Keratinocyte (primary cell): Measurements from ENCODE around the gene FMO1. TPM values are rescaled to one million over a fixed set of nuclear protein-coding genes. Genes with fewer than 3 reads are reported as not detected.

ENCODE experiments used
- DNase-seq: peaks from one replicate; pipeline ENCODE4 v3.0.0-alpha.2; 2011; ENCODE audit warnings: low read depth, missing footprints, low spot score
- FAIRE-seq: peaks from 2 replicates; lab custom pipeline; 2011; peaks lifted over from hg19 to GRCh38; lab: Jason Lieb, UNC
- H2AFZ ChIP-seq: 2 replicates; pipeline ENCODE4 v1.6.0; 2012; ENCODE audit warnings: low read length, control low read depth, inconsistent platforms; ENCODE audit not compliant: control insufficient read depth
- H3K27ac ChIP-seq: 2 replicates; pipeline ENCODE4 v1.5.1; 2011; ENCODE audit warnings: low read length; ENCODE audit not compliant: control insufficient read depth, insufficient read depth
- H3K27me3 ChIP-seq: 3 replicates; pipeline ENCODE4 v1.6.0; 2011; ENCODE audit warnings: low read length; ENCODE audit not compliant: control insufficient read depth, insufficient read depth; ENCODE audit errors: extremely low read depth
- H3K36me3 ChIP-seq, 2 experiments: 2 replicates in 1 of 2; 3 replicates in 1 of 2; pipeline ENCODE4 v1.5.1; 2011; ENCODE audit warnings: low read length in 2 of 2, mild to moderate bottlenecking in 1 of 2; ENCODE audit not compliant: control insufficient read depth in 2 of 2, insufficient read depth in 2 of 2; ENCODE audit errors: extremely low read depth in 1 of 2
- H3K4me1 ChIP-seq: 3 replicates; pipeline ENCODE4 v1.5.1; 2011; ENCODE audit warnings: low read length; ENCODE audit not compliant: control insufficient read depth, insufficient read depth; ENCODE audit errors: extremely low read depth
- H3K4me2 ChIP-seq: 3 replicates; pipeline ENCODE4 v1.6.0; 2011; ENCODE audit warnings: low read depth, low read length; ENCODE audit not compliant: control insufficient read depth, insufficient read depth; ENCODE audit errors: extremely low read depth
- H3K4me3 ChIP-seq, 3 experiments: fragments of 200-600 bp in 1 of 3; sonication (generic) in 1 of 3; 2 replicates in 2 of 3; 3 replicates in 1 of 3; pipeline ENCODE4 v1.5.1; 2011 to 2016; ENCODE audit warnings: low read length in 3 of 3, mild to moderate bottlenecking in 3 of 3, control low read depth in 2 of 3, inconsistent platforms in 1 of 3, low read depth in 1 of 3, mixed read lengths in 1 of 3, mixed run types in 1 of 3, moderate library complexity in 1 of 3; ENCODE audit not compliant: control insufficient read depth in 2 of 3, insufficient read depth in 2 of 3; ENCODE audit errors: extremely low read depth in 1 of 3
- H3K79me2 ChIP-seq: 2 replicates; pipeline ENCODE4 v1.6.0; 2012; ENCODE audit warnings: low read length; ENCODE audit not compliant: control insufficient read depth, insufficient read depth
- H3K9ac ChIP-seq: 3 replicates; pipeline ENCODE4 v1.6.0; 2011; ENCODE audit warnings: low read length; ENCODE audit not compliant: control insufficient read depth, insufficient read depth; ENCODE audit errors: extremely low read depth
- H3K9me1 ChIP-seq: 3 replicates; pipeline ENCODE4 v1.6.0; 2011; ENCODE audit warnings: low read length; ENCODE audit not compliant: control insufficient read depth, insufficient read depth; ENCODE audit errors: extremely low read depth
- H3K9me3 ChIP-seq: 2 replicates; pipeline ENCODE4 v1.5.1; 2012; ENCODE audit warnings: low read depth, low read length; ENCODE audit not compliant: control insufficient read depth
- H4K20me1 ChIP-seq: 3 replicates; pipeline ENCODE4 v1.6.0; 2011; ENCODE audit warnings: low read length; ENCODE audit not compliant: control insufficient read depth, insufficient read depth; ENCODE audit errors: extremely low read depth
- EZH2 ChIP-seq: IDR thresholded peaks from one replicate; pipeline ENCODE4 v1.6.1; 2012; ENCODE audit warnings: inconsistent platforms, mild to moderate bottlenecking, low read length, moderate library complexity
- dilution Hi-C: fragments of 300-500 bp; cut with MboI; formaldehyde crosslinking; loops from one replicate; pipeline ENCODE4 v1.7.0; 2020; ENCODE audit warnings: low sequenced_read_pairs; ENCODE audit not compliant: extremely low pct_ligation_motif_present
- polyA plus RNA-seq, 5 experiments: library from polyadenylated mRNA; depleted of rRNA in 3 of 5; stranded (reverse) in 3 of 5; stranded (forward) in 1 of 5; unstranded in 1 of 5; fragments of >200 nt; gene quantifications; 1 replicate in 1 of 5; 2 replicates in 3 of 5; 3 replicates in 1 of 5; pipeline versions ENCODE4 v1.2.1 to v1.2.3, GENCODE V29; 2011 to 2012; ENCODE audit warnings: missing spikeins in 2 of 5, low read depth in 1 of 5, low replicate concordance in 1 of 5
- TF ChIP-seq, protein P1 (sequence below), 3 experiments: IDR thresholded peaks in 1 of 3; conservative IDR thresholded peaks in 1 of 3; optimal IDR thresholded peaks in 1 of 3; 2 replicates in 2 of 3; 3 replicates in 1 of 3; pipeline versions ENCODE3 to v1.5.1; 2011; ENCODE audit warnings: low read length in 3 of 3, mild to moderate bottlenecking in 3 of 3, moderate library complexity in 2 of 3, control low read depth in 1 of 3, inconsistent platforms in 1 of 3; ENCODE audit not compliant: insufficient read depth in 2 of 3; ENCODE audit errors: extremely low read depth in 1 of 3

The FMO1 gene
- polyA plus RNA-seq, 1 donor (not counting 4 experiments of a cell fraction or from before 2014, with no cell fraction given), result 0.07 TPM

- Histone ChIP-seq H3K27ac (no peak overlapping the region), H3K36me3 (no peaks in the 10 kb centered on the region), H3K9me1 (no peaks in the 10 kb centered on the region), H3K9ac (no peak overlapping the region), H3K4me3 (no peak overlapping the region), H4K20me1 (no peaks in the 10 kb centered on the region), H2AFZ (no peak overlapping the region), H3K9me3 (no peaks in the 10 kb centered on the region), H3K79me2 (no peaks in the 10 kb centered on the region), H3K4me2 (no peak overlapping the region), H3K27me3 (no peaks in the 10 kb centered on the region), H3K4me1 (peaks cover 8% of the 10 kb centered on the region)
- FAIRE-seq, result no peak
- DNase-seq, result no peak
- dilution Hi-C loops, result no loop called here
- TF ChIP-seq, protein P1, sequence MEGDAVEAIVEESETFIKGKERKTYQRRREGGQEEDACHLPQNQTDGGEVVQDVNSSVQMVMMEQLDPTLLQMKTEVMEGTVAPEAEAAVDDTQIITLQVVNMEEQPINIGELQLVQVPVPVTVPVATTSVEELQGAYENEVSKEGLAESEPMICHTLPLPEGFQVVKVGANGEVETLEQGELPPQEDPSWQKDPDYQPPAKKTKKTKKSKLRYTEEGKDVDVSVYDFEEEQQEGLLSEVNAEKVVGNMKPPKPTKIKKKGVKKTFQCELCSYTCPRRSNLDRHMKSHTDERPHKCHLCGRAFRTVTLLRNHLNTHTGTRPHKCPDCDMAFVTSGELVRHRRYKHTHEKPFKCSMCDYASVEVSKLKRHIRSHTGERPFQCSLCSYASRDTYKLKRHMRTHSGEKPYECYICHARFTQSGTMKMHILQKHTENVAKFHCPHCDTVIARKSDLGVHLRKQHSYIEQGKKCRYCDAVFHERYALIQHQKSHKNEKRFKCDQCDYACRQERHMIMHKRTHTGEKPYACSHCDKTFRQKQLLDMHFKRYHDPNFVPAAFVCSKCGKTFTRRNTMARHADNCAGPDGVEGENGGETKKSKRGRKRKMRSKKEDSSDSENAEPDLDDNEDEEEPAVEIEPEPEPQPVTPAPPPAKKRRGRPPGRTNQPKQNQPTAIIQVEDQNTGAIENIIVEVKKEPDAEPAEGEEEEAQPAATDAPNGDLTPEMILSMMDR (optimal IDR thresholded peaks at IDR 0.05 in 1 of 3, IDR thresholded peaks at IDR 0.05 in 1 of 3, conservative IDR thresholded peaks at IDR 0.05 in 1 of 3; ENCODE audit: extremely low read depth in 1 of 3, insufficient read depth in 2 of 3, low read length in 3 of 3), result no peak
- no peak for TF ChIP-seq EZH2
These were observed 62.4 kb downstream of the FMO1 start for GRCh38 chr1:171310661-171311087.

- H3K9me1 ChIP-seq, result no peaks in the 10 kb centered on the region
- TF ChIP-seq EZH2, result no peak
- TF ChIP-seq, protein P1 (optimal IDR thresholded peaks at IDR 0.05 in 1 of 3, IDR thresholded peaks at IDR 0.05 in 1 of 3, conservative IDR thresholded peaks at IDR 0.05 in 1 of 3; ENCODE audit: extremely low read depth in 1 of 3, insufficient read depth in 2 of 3, low read length in 3 of 3), result no peak
- H3K79me2 ChIP-seq, result no peaks in the 10 kb centered on the region
- H3K4me3 ChIP-seq, result no peak overlapping the region
- no peak for DNase-seq
- H3K9ac ChIP-seq, result no peak overlapping the region
- no peaks in the 10 kb centered on the region for H3K9me3 ChIP-seq
- no peak overlapping the region for H3K4me2 ChIP-seq
- no peak for FAIRE-seq
- H2AFZ ChIP-seq, result no peak overlapping the region
- dilution Hi-C loops, result no loop called here
- H4K20me1 ChIP-seq, result no peaks in the 10 kb centered on the region
- peaks cover 8% of the 10 kb centered on the region for H3K4me1 ChIP-seq
- no peak overlapping the region for H3K27ac ChIP-seq
- no peaks in the 10 kb centered on the region for H3K27me3 ChIP-seq
- H3K36me3 ChIP-seq, result no peaks in the 10 kb centered on the region
These were observed 63.7 kb downstream of the FMO1 start for GRCh38 chr1:171311771-171312558.
